Gastrocnemius medialis (tissue), 4 donors: ENCODE measurements around the gene ERCC6L2. TPM values are rescaled to one million over a fixed set of nuclear protein-coding genes. Genes with fewer than 3 reads are reported as not detected.

ENCODE experiments used
- ATAC-seq, 2 donors: fragments of 150-250 bp; one replicate each; pipeline ENCODE4 v1.9.1; 2016
- DNase-seq, 2 donors: peaks; one replicate each; pipeline ENCODE4 v3.0.0-alpha.2; 2019
- H3K27ac ChIP-seq, 4 donors: fragments of 200-600 bp; sonication (generic); 1 replicate in 1 of 4; 2 replicates in 3 of 4; pipeline ENCODE4 v1.5.1; 2016 to 2018; ENCODE audit warnings: mild to moderate bottlenecking in 2 of 4, moderate library complexity in 1 of 4
- H3K27me3 ChIP-seq, 3 donors: fragments of 200-600 bp; sonication (generic) in 2 of 3; 1 replicate in 1 of 3; 2 replicates in 2 of 3; pipeline versions ENCODE4 v1.5.1 to v1.6.0; 2016 to 2019; ENCODE audit warnings: mild to moderate bottlenecking in 1 of 3, moderate library complexity in 1 of 3
- H3K36me3 ChIP-seq, 2 donors: fragments of 200-600 bp; sonication (generic) in 1 of 2; one replicate each; pipeline ENCODE4 v1.5.1; 2017 to 2018
- H3K4me1 ChIP-seq, 2 donors: fragments of 200-600 bp; sonication (generic) in 1 of 2; one replicate each; pipeline ENCODE4 v1.5.1; 2016 to 2017; ENCODE audit warnings: mild to moderate bottlenecking in 2 of 2
- H3K4me3 ChIP-seq, 4 donors: fragments of 200-600 bp; sonication (generic) in 3 of 4; 1 replicate in 1 of 4; 2 replicates in 3 of 4; pipeline ENCODE4 v1.5.1; 2016 to 2019; ENCODE audit warnings: mild to moderate bottlenecking in 2 of 4
- H3K9me3 ChIP-seq, 3 donors: fragments of 200-600 bp; sonication (generic) in 2 of 3; 1 replicate in 1 of 3; 2 replicates in 2 of 3; pipeline ENCODE4 v1.5.1; 2016 to 2019
- CTCF ChIP-seq, 5 experiments: fragments of 450-650 bp in 3 of 5; fragments of 200-600 bp in 2 of 5; sonication (generic) in 2 of 5; IDR thresholded peaks in 4 of 5; conservative IDR thresholded peaks in 1 of 5; 1 replicate in 4 of 5; 2 replicates in 1 of 5; pipeline ENCODE4 v1.5.1; 2016 to 2019; ENCODE audit warnings: antibody characterized with exemption in 5 of 5, mild to moderate bottlenecking in 3 of 5, moderate library complexity in 3 of 5
- POLR2A ChIP-seq, 2 donors: fragments of 450-650 bp; IDR thresholded peaks; one replicate each; pipeline ENCODE4 v1.6.1; 2017; ENCODE audit warnings: antibody characterized with exemption in 2 of 2, mild to moderate bottlenecking in 2 of 2, moderate library complexity in 2 of 2
- in situ Hi-C, 4 donors: fragments of 200-750 bp; cut with MboI; loops; one replicate each; pipeline versions ENCODE4 v1.15.0 to v1.8.0; 2017; ENCODE audit warnings: low sequenced_read_pairs in 4 of 4
- intact Hi-C: fragments of 100-400 bp; cut with DNase I; formaldehyde crosslinking; loops from one replicate; pipeline ENCODE4 v1.15.1; 2023; ENCODE audit warnings: low total_unique reads
- total RNA-seq, 4 donors: library from RNA; depleted of rRNA; stranded (reverse); fragments of >200 nt; gene quantifications; one replicate each; pipeline versions ENCODE4 v1.1.0 to v1.2.3, GENCODE V29; 2016

Gene ERCC6L2
- total RNA-seq, 4 donors from 2014 or later, result 24.2 to 46.2 (median 35.9) TPM

- peaks cover 8 to 10% of the 10 kb centered on the region in 2 donors for H3K4me1 ChIP-seq
- H3K27me3 ChIP-seq, result no peaks in the 10 kb centered on the region
- H3K4me3 ChIP-seq, result no peak overlapping the region
- intact Hi-C loops, result loop anchor here (10.0 kb wide), 1 partner anchor 446 kb away; no protein-coding TSS in a partner anchor
- in situ Hi-C loops, result loop anchor here in 2 of 4 donors (10.0 to 25.0 kb wide), 2 partner anchors 358 to 366 kb away; partner anchors contain the start of gene PTCH1 (in 1 of the 2)
- ATAC-seq, result no peak
- no peak for TF ChIP-seq POLR2A (IDR thresholded peaks at IDR 0.05)
- no peak for TF ChIP-seq CTCF (IDR thresholded peaks at IDR 0.05 in 4 of 5, conservative IDR thresholded peaks at IDR 0.05 in 1 of 5)
- DNase-seq, result no peak
- H3K27ac ChIP-seq, result no peak overlapping the region
- no peaks in the 10 kb centered on the region for H3K9me3 ChIP-seq
- no peaks in the 10 kb centered on the region for H3K36me3 ChIP-seq
Measured at GRCh38 chr9:95870352-95870751, 5.1 kb upstream of the ERCC6L2 start.

- H3K9me3 ChIP-seq, result no peaks in the 10 kb centered on the region
- in situ Hi-C loops, result loop anchor here in 2 of 4 donors (10.0 to 25.0 kb wide), 2 partner anchors 359 to 366 kb away; partner anchors contain the start of gene PTCH1 (in 1 of the 2)
Measured at GRCh38 chr9:95870906-95871305, 4.6 kb upstream of the ERCC6L2 start.

GRCh38 chr9:95874303-95874988 lies 1.0 kb upstream of the ERCC6L2 start:
- ATAC-seq, result no peak

More at GRCh38 chr9:95870906-95871305, 4.6 kb upstream of the ERCC6L2 start:
- H3K4me1 ChIP-seq, result peaks cover 8 to 10% of the 10 kb centered on the region in 2 donors
- ATAC-seq (no peak), DNase-seq (no peak)
- no peak overlapping the region for H3K4me3 ChIP-seq
- no peaks in the 10 kb centered on the region for H3K27me3 ChIP-seq
- no peaks in the 10 kb centered on the region for H3K36me3 ChIP-seq
- H3K27ac ChIP-seq, result no peak overlapping the region
- TF ChIP-seq POLR2A (IDR thresholded peaks at IDR 0.05) (no peak), CTCF (IDR thresholded peaks at IDR 0.05 in 4 of 5, conservative IDR thresholded peaks at IDR 0.05 in 1 of 5) (no peak)
- intact Hi-C loops, result loop anchor here (10.0 kb wide), 1 partner anchor 446 kb away; no protein-coding TSS in a partner anchor

GRCh38 chr9:95874989-95875304 lies 544 bp upstream of the ERCC6L2 start:
- in situ Hi-C loops (loop anchor here in 3 of 4 donors (10.0 to 25.0 kb wide), 3 partner anchors 337 to 370 kb away; partner anchors contain the start of gene PTCH1 (in 2 of the 3)), intact Hi-C loops (loop anchor here (2.0 to 10.0 kb wide), 3 partner anchors 364 to 558 kb away; partner anchors contain the start of gene FANCC)
- no peaks in the 10 kb centered on the region for H3K27me3 ChIP-seq
- ATAC-seq (peak; percentile 33 to 51), DNase-seq (peak in 1 of 2 donors; percentile 38)
- TF ChIP-seq POLR2A (IDR thresholded peaks at IDR 0.05) (no peak), CTCF (IDR thresholded peaks at IDR 0.05 in 4 of 5, conservative IDR thresholded peaks at IDR 0.05 in 1 of 5) (no peak)
- H3K4me1 ChIP-seq, result peaks cover 8 to 17% of the 10 kb centered on the region in 2 donors
- no peaks in the 10 kb centered on the region for H3K9me3 ChIP-seq
- no peak overlapping the region for H3K4me3 ChIP-seq
- H3K36me3 ChIP-seq, result no peaks in the 10 kb centered on the region
- H3K27ac ChIP-seq, result no peak overlapping the region

More at GRCh38 chr9:95874303-95874988, 1.0 kb upstream of the ERCC6L2 start:
- intact Hi-C loops, result loop anchor here (2.0 to 10.0 kb wide), 2 partner anchors 364 to 450 kb away; no protein-coding TSS in a partner anchor
- Histone ChIP-seq H3K27me3 (no peaks in the 10 kb centered on the region), H3K4me1 (peaks cover 8 to 13% of the 10 kb centered on the region in 2 donors), H3K27ac (no peak overlapping the region), H3K9me3 (no peaks in the 10 kb centered on the region), H3K36me3 (no peaks in the 10 kb centered on the region), H3K4me3 (no peak overlapping the region)
- no peak for DNase-seq
- no peak for TF ChIP-seq POLR2A (IDR thresholded peaks at IDR 0.05)
- TF ChIP-seq CTCF (IDR thresholded peaks at IDR 0.05 in 4 of 5, conservative IDR thresholded peaks at IDR 0.05 in 1 of 5), result no peak
- in situ Hi-C loops, result loop anchor here in 2 of 4 donors (10.0 to 25.0 kb wide), 2 partner anchors 362 to 370 kb away; partner anchors contain the start of gene PTCH1 (in 1 of the 2)
